Ascending aorta (tissue), 2 donors: ENCODE results near the gene P2RX6. TPM values are rescaled to one million over a fixed set of nuclear protein-coding genes. Genes with fewer than 3 reads are reported as not detected.
"Not testable (repeated sequence)": the region's sequence is repeated elsewhere in the genome, so short reads cannot be mapped to it uniquely, and the experiment has no call there.

Source experiments
- DNase-seq, 2 donors: peaks; one replicate each; pipeline ENCODE4 v3.0.0-alpha.2; 2019; ENCODE audit warnings: low spot score in 2 of 2
- H3K27ac ChIP-seq, 2 donors: fragments of 200-600 bp; sonication (generic); one replicate each; pipeline ENCODE4 v1.5.1; 2016 to 2017; ENCODE audit warnings: mild to moderate bottlenecking in 1 of 2
- H3K27me3 ChIP-seq: fragments of 200-600 bp; sonication (generic); one replicate; pipeline ENCODE4 v1.5.1; 2017
- H3K36me3 ChIP-seq, 2 donors: fragments of 200-600 bp; sonication (generic); one replicate each; pipeline ENCODE4 v1.5.1; 2016
- H3K4me1 ChIP-seq, 2 donors: fragments of 200-600 bp; sonication (generic); one replicate each; pipeline ENCODE4 v1.5.1; 2016 to 2017; ENCODE audit warnings: mild to moderate bottlenecking in 1 of 2
- H3K4me3 ChIP-seq, 2 donors: fragments of 200-600 bp; sonication (generic); one replicate each; pipeline ENCODE4 v1.5.1; 2016 to 2017; ENCODE audit warnings: mild to moderate bottlenecking in 1 of 2
- H3K9me3 ChIP-seq, 2 donors: fragments of 200-600 bp; sonication (generic); one replicate each; pipeline ENCODE4 v1.5.1; 2016
- CTCF ChIP-seq, 3 experiments: fragments of 200-600 bp in 2 of 3; fragments of 450-650 bp in 1 of 3; sonication (generic) in 2 of 3; IDR thresholded peaks; one replicate each; pipeline ENCODE4 v1.5.1; 2016 to 2019; ENCODE audit warnings: antibody characterized with exemption in 3 of 3, mild to moderate bottlenecking in 1 of 3, moderate library complexity in 1 of 3
- intact Hi-C: fragments of 100-400 bp; cut with DNase I; formaldehyde crosslinking; loops from one replicate; pipeline ENCODE4 v1.15.1; 2023
- total RNA-seq: library from RNA; depleted of rRNA; stranded (reverse); fragments of >200 nt; gene quantifications from one replicate; pipeline ENCODE4 v1.1.0, GENCODE V29; 2016

P2RX6 gene
- total RNA-seq, 1 donor from 2014 or later: not detected

GRCh38 chr22:21000987-21001600, 13.9 kb upstream of the P2RX6 start:
- no peak for DNase-seq
- Histone ChIP-seq H3K4me3 (peak overlapping the region; percentile 70 to 94), H3K9me3 (no peaks in the 10 kb centered on the region), H3K4me1 (peaks cover 13 to 30% of the 10 kb centered on the region in 2 donors), H3K36me3 (peaks cover 16 to 36% of the 10 kb centered on the region in 2 donors), H3K27me3 (no peaks in the 10 kb centered on the region), H3K27ac (peak overlapping the region; percentile 97 to 98)
- intact Hi-C loops: loop anchor here (1.0 to 10.0 kb wide), 2 partner anchors 13 to 86 kb away; partner anchors contain the start of gene CRKL
- TF ChIP-seq CTCF (IDR thresholded peaks at IDR 0.05): no peak

GRCh38 chr22:21001601-21002325, 13.2 kb upstream of the P2RX6 start, which contains the start of gene THAP7:
TSS of gene THAP7 (minus strand) at chr22:21002118. CDS start at chr22:21001911, 207 bp downstream.
- H3K9me3 ChIP-seq: no peaks in the 10 kb centered on the region
- no peaks in the 10 kb centered on the region for H3K27me3 ChIP-seq
- DNase-seq: peak; percentile 91 to 99
- intact Hi-C loops: loop anchor here (1.0 to 10.0 kb wide), 5 partner anchors 13 to 143 kb away; partner anchors contain the start of genes CRKL, LRRC74B, LZTR1 and PI4KA
- no peak for TF ChIP-seq CTCF (IDR thresholded peaks at IDR 0.05)
- peak within 1 kb of the TSS; percentile 97 to 98 for H3K27ac ChIP-seq
- H3K36me3 ChIP-seq: peaks cover 11 to 29% of the 10 kb centered on the region in 2 donors
- peak within 1 kb of the TSS; percentile 70 to 94 for H3K4me3 ChIP-seq
- H3K4me1 ChIP-seq: peaks cover 13 to 30% of the 10 kb centered on the region in 2 donors

- Histone ChIP-seq H3K27ac (peak overlapping the region; percentile 7 to 97), H3K4me3 (peak overlapping the region in 1 of 2 donors; percentile 94), H3K9me3 (no peaks in the 10 kb centered on the region), H3K27me3 (no peaks in the 10 kb centered on the region), H3K36me3 (peaks cover 9 to 11% of the 10 kb centered on the region in 2 donors), H3K4me1 (peaks cover 13 to 30% of the 10 kb centered on the region in 2 donors)
- intact Hi-C loops: loop anchor here (2.0 to 10.0 kb wide), 2 partner anchors 41 to 89 kb away; partner anchors contain the start of genes CRKL and LRRC74B
- no peak for DNase-seq
- no peak for TF ChIP-seq CTCF (IDR thresholded peaks at IDR 0.05)
These were observed 11.2 kb upstream of the P2RX6 start for GRCh38 chr22:21003782-21004181.

- not testable (repeated sequence) for H3K4me1 ChIP-seq, H3K9me3 ChIP-seq, H3K4me3 ChIP-seq, DNase-seq, H3K27me3 ChIP-seq, H3K27ac ChIP-seq, H3K36me3 ChIP-seq
- intact Hi-C loops: loop anchor here (10.0 kb wide), 1 partner anchor 94 kb away; the partner anchor contains the start of gene CRKL
These were observed 5.8 kb upstream of the P2RX6 start for GRCh38 chr22:21009208-21009607.

GRCh38 chr22:21009638-21010425, 5.1 kb upstream of the P2RX6 start:
- Histone ChIP-seq H3K27me3 (no peaks in the 10 kb centered on the region), H3K9me3 (no peaks in the 10 kb centered on the region), H3K27ac (no peak overlapping the region), H3K36me3 (no peaks in the 10 kb centered on the region), H3K4me1 (peaks cover 3 to 5% of the 10 kb centered on the region in 2 donors), H3K4me3 (no peak overlapping the region)
- no peak for DNase-seq
- intact Hi-C loops: loop anchor here (2.0 to 10.0 kb wide), 2 partner anchors 19 to 95 kb away; partner anchors contain the start of gene CRKL
- no peak for TF ChIP-seq CTCF (IDR thresholded peaks at IDR 0.05)
